Body of pancreas (tissue), 4 donors: Measurements from ENCODE around the gene RFC5. TPM values are rescaled to one million over a fixed set of nuclear protein-coding genes. Genes with fewer than 3 reads are reported as not detected.

ENCODE experiments used
- ATAC-seq: fragments of 150-250 bp; one replicate; pipeline ENCODE4 v1.9.1; 2016
- DNase-seq, 4 donors: peaks; one replicate each; pipeline ENCODE4 v3.0.0-alpha.2; 2019
- H3K27ac ChIP-seq, 4 donors: fragments of 200-600 bp; sonication (generic); 1 replicate in 3 of 4; 2 replicates in 1 of 4; pipeline versions ENCODE4 v1.5.1 to v1.6.1; 2016 to 2019; ENCODE audit warnings: mild to moderate bottlenecking in 1 of 4, mixed read lengths in 1 of 4, moderate library complexity in 1 of 4
- H3K27me3 ChIP-seq, 2 donors: fragments of 200-600 bp; sonication (generic); one replicate each; pipeline ENCODE4 v1.6.0; 2016; ENCODE audit warnings: mild to moderate bottlenecking in 1 of 2
- H3K36me3 ChIP-seq, 2 donors: fragments of 200-600 bp; sonication (generic); replicated peaks in 1 of 2; 2 replicates each; pipeline ENCODE4 v1.5.1; 2016; ENCODE audit warnings: low read depth in 2 of 2; ENCODE audit not compliant: insufficient read depth in 1 of 2
- H3K4me1 ChIP-seq: fragments of 200-600 bp; sonication (generic); one replicate; pipeline ENCODE4 v1.6.0; 2016
- H3K4me3 ChIP-seq, 2 donors: fragments of 200-600 bp; sonication (generic); 1 replicate in 1 of 2; 2 replicates in 1 of 2; pipeline ENCODE4 v1.5.1; 2016 to 2019
- H3K9me3 ChIP-seq, 3 donors: fragments of 200-600 bp; sonication (generic); 1 replicate in 2 of 3; 2 replicates in 1 of 3; pipeline ENCODE4 v1.5.1; 2016
- CTCF ChIP-seq, 7 experiments: fragments of 450-650 bp in 4 of 7; fragments of 200-600 bp in 3 of 7; sonication (generic) in 3 of 7; IDR thresholded peaks; one replicate each; pipeline ENCODE4 v1.5.1; 2016 to 2019; ENCODE audit warnings: antibody characterized with exemption in 7 of 7
- POLR2A ChIP-seq, 3 donors: fragments of 450-650 bp; IDR thresholded peaks; one replicate each; pipeline ENCODE4 v1.6.1; 2016; ENCODE audit warnings: antibody characterized with exemption in 3 of 3, mild to moderate bottlenecking in 2 of 3
- WGBS, 2 donors: methylation state at CpG; one replicate each; pipeline ENCODE4 v1.1.5; 2017; 5-methylcytosine and 5-hydroxymethylcytosine counted together
- intact Hi-C: fragments of 100-400 bp; cut with DNase I; formaldehyde crosslinking; loops from one replicate; pipeline ENCODE4 v1.15.1; 2023
- total RNA-seq, 2 donors: library from RNA; depleted of rRNA; stranded (reverse); fragments of >200 nt; gene quantifications; one replicate each; pipeline ENCODE4 v1.1.0, GENCODE V29; 2016

RFC5 gene
- total RNA-seq, result 1 to 10 TPM; 4.6 to 6.2 TPM

GRCh38 chr12:118016424-118017264 lies at the start of gene RFC5:
Gene RFC5 (plus strand): TSS chr12:118016703. CDS start chr12:118016828, 125 bp downstream.
- intact Hi-C loops, result no loop called here
- peak; percentile 99 for ATAC-seq
- WGBS, 2 donors, result 0% methylated on average over 13 to 40 of the region's 61 CpGs

GRCh38 chr12:117967043-117967442 lies 49.5 kb upstream of the RFC5 start:
- 42 to 57% methylated on average over 4 of the region's 4 CpGs for WGBS, 2 donors
- TF ChIP-seq POLR2A (IDR thresholded peaks at IDR 0.05) (no peak), CTCF (IDR thresholded peaks at IDR 0.05) (no peak)
- Histone ChIP-seq H3K27ac (peak overlapping the region in 1 of 4 donors; percentile 5), H3K36me3 (no peaks in the 10 kb centered on the region), H3K4me3 (no peak overlapping the region), H3K9me3 (no peaks in the 10 kb centered on the region), H3K4me1 (peaks cover 10% of the 10 kb centered on the region), H3K27me3 (no peaks in the 10 kb centered on the region)
- intact Hi-C loops, result no loop called here
- no peak for ATAC-seq
- DNase-seq, result no peak

More at GRCh38 chr12:118016424-118017264, at the start of gene RFC5:
- peak within 1 kb of the TSS in 3 of 4 donors; percentile 25 to 74 (median 62) for H3K27ac ChIP-seq
- H3K4me3 ChIP-seq, result peak within 1 kb of the TSS; percentile 46 to 68
- H3K4me1 ChIP-seq, result peaks cover 22% of the 10 kb centered on the region
- no peaks in the 10 kb centered on the region for H3K36me3 ChIP-seq
- H3K9me3 ChIP-seq, result no peaks in the 10 kb centered on the region
- H3K27me3 ChIP-seq, result no peaks in the 10 kb centered on the region
- peak; percentile 99 to 100 (median 99) for DNase-seq
- peak in 2 of 3 donors; percentile 61 to 70 for TF ChIP-seq POLR2A (IDR thresholded peaks at IDR 0.05)
- no peak for TF ChIP-seq CTCF (IDR thresholded peaks at IDR 0.05)

GRCh38 chr12:117967512-117967911 lies 49.0 kb upstream of the RFC5 start:
- ATAC-seq (no peak), DNase-seq (no peak)
- TF ChIP-seq CTCF (IDR thresholded peaks at IDR 0.05) (no peak), POLR2A (IDR thresholded peaks at IDR 0.05) (no peak)
- intact Hi-C loops, result no loop called here
- Histone ChIP-seq H3K4me1 (peaks cover 10% of the 10 kb centered on the region), H3K27ac (no peak overlapping the region), H3K36me3 (no peaks in the 10 kb centered on the region), H3K9me3 (no peaks in the 10 kb centered on the region), H3K27me3 (no peaks in the 10 kb centered on the region), H3K4me3 (no peak overlapping the region)
- 42 to 54% methylated on average over 12 of the region's 12 CpGs for WGBS, 2 donors

- peak overlapping the region; percentile 77 to 89 for H3K4me3 ChIP-seq
- intact Hi-C loops, result no loop called here
- DNase-seq, result no peak
- TF ChIP-seq CTCF (IDR thresholded peaks at IDR 0.05), result no peak
- no peak for TF ChIP-seq POLR2A (IDR thresholded peaks at IDR 0.05)
- H3K9me3 ChIP-seq, result no peaks in the 10 kb centered on the region
- WGBS, 2 donors, result 3 to 9% methylated on average over 10 of the region's 10 CpGs
- no peaks in the 10 kb centered on the region for H3K27me3 ChIP-seq
- peaks cover 10% of the 10 kb centered on the region for H3K4me1 ChIP-seq
- H3K27ac ChIP-seq, result peak overlapping the region; percentile 63 to 93 (median 86)
- H3K36me3 ChIP-seq, result no peaks in the 10 kb centered on the region
- no peak for ATAC-seq
These were observed 48.2 kb upstream of the RFC5 start for GRCh38 chr12:117968151-117968789.
